Activated naive CD4-positive, alpha-beta T cell treated with anti-CD3 and anti-CD28 coated beads, Interleukin-2, amount 50 U/mL, for 24 hours (primary cell): ENCODE measurements around the gene SRGAP2B.
"Not testable (repeated sequence)": the region's sequence is repeated elsewhere in the genome, so short reads cannot be mapped to it uniquely, and the experiment has no call there.

Experiments
- H3K27ac Mint-ChIP-seq: one replicate; pipeline ENCODE4 v1.8.0; 2021; ENCODE audit warnings: mild to moderate bottlenecking, mixed read lengths
- H3K27me3 Mint-ChIP-seq: one replicate; pipeline ENCODE4 v1.8.0; 2021; ENCODE audit warnings: mixed read lengths
- H3K36me3 Mint-ChIP-seq: one replicate; pipeline ENCODE4 v1.8.0; 2021; ENCODE audit warnings: mixed read lengths
- H3K4me1 Mint-ChIP-seq: one replicate; pipeline ENCODE4 v1.8.0; 2021; ENCODE audit warnings: mixed read lengths
- H3K4me3 Mint-ChIP-seq: one replicate; pipeline ENCODE4 v1.8.0; 2021; ENCODE audit warnings: mild to moderate bottlenecking, mixed read lengths
- H3K9me3 Mint-ChIP-seq: one replicate; pipeline ENCODE4 v1.8.0; 2021; ENCODE audit warnings: mixed read lengths

SRGAP2B gene

DNA sequence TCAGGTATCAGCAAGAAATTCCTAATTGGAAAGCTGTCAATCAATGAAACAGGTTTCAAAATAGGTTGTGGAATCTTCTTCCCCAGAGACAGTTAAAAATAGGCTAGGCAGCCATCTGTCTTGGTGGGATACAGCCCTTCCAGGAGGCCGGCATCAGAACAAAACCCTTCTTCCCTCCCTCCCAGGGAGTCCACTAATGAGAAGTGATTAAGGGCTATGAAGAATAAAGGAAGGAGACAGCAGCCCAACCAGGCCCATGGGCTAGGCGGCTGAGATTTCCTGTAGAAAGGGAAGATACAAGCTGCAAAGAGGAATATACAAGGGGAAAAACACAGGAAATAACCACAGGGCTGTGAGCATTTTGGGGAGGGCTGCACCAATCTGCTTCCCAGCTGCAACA, 31.8 kb downstream of the SRGAP2B start:
- H3K4me3 Mint-ChIP-seq, H3K36me3 Mint-ChIP-seq, H3K27ac Mint-ChIP-seq, H3K4me1 Mint-ChIP-seq, H3K9me3 Mint-ChIP-seq, H3K27me3 Mint-ChIP-seq: not testable (repeated sequence)

DNA sequence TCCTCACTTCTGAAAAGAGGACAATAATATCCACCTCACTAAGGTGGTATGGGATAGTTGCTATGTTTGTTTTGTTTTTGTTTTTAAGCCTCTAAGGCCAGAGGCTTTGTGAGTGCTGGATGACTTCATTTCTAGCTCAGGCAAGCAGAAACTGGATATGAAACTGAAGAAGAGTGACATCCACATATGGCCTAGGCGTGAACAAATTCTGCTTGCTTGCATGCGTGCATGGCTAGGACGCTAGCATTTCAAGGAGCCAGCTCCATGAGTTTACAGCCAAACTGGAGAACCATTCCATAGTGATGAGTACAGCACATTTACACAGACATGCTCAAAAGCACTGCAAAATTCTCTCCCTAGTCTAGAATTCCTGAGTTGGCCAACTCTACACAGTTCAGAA, 36.9 kb downstream of the SRGAP2B start:
- not testable (repeated sequence) for H3K4me3 Mint-ChIP-seq, H3K27ac Mint-ChIP-seq, H3K27me3 Mint-ChIP-seq, H3K4me1 Mint-ChIP-seq, H3K36me3 Mint-ChIP-seq, H3K9me3 Mint-ChIP-seq

DNA sequence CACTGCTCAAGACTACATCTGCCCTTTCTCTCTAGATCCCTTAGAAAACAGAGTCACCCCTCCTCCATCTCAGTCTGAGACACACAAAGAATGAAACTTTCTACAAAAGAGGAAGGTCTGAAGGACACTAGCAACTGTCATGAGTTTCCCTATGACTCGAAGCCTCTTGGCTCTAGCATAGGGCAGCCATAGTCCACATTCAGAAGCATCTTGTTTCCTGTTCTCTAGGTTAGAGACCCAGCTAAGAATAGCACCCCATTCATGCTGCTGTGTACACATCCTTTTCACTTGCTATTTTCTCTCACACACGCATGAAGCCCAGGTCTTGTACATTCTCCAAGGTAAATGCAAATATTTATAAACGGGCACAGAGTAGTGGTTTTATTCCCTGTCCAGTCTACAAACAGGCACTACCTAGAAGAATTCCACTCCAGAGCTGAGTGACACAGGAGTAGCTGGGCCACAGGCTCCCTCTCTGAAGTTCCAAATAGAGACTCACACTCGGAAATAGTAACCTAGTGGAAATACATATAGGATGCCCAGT, 39.8 kb downstream of the SRGAP2B start:
- H3K4me1 Mint-ChIP-seq, H3K9me3 Mint-ChIP-seq, H3K27me3 Mint-ChIP-seq, H3K36me3 Mint-ChIP-seq, H3K27ac Mint-ChIP-seq, H3K4me3 Mint-ChIP-seq: not testable (repeated sequence)

DNA sequence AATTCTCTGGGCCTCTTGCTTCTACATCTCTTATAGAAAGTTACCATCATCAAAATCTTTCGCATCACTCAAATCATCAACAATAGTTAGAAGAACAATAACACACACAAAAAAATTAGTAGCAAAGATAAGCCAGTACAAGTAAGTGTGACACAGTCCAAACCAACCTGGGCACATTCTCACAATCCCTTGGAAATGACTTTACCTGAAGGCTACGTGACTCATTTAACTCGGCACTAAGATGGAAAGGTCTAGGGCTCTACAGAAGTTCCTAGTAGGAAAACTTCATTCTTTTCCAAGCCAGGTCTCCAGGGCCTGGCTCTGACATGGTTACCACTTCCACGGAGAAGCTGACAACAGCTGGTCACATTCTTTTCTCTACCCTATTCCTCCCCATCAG, 41.7 kb downstream of the SRGAP2B start:
- not testable (repeated sequence) for H3K27me3 Mint-ChIP-seq, H3K4me3 Mint-ChIP-seq, H3K27ac Mint-ChIP-seq, H3K36me3 Mint-ChIP-seq, H3K9me3 Mint-ChIP-seq, H3K4me1 Mint-ChIP-seq

DNA sequence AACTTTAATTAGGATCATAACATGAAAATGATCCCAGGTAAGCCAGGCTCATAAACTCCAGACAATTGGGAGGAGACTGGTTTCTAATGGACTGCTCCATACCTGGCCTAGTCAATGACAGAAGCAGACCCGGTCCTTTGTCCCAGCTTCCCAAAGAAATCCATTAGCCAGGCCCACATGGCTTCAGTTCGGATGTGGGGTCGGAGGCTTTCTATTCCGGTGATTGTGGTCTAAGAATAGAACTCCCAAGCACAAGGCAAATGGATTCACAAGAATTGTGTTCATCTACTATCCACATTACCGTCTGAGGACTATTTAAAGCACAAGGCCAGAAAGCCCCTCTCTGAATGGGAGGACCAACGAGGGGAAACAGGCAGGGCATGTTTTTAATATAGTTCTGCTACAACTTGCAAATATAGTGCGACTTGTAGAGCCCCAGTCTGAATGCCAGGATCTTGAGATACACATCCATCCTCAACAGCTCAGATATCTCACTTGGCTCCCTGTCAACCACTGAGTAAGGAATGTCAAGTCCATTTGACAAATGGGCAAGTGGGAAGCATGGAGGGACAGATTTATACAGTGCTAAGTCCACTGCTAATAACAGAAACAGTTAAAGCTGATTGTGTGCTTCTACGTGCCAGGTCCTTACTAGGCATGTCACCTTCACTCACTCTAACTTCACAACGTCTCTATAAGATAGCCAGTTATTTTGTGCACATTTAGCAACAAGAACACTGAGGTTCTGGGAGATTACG, 42.9 kb downstream of the SRGAP2B start:
- H3K36me3 Mint-ChIP-seq, H3K9me3 Mint-ChIP-seq, H3K27me3 Mint-ChIP-seq, H3K4me3 Mint-ChIP-seq, H3K27ac Mint-ChIP-seq, H3K4me1 Mint-ChIP-seq: not testable (repeated sequence)

DNA sequence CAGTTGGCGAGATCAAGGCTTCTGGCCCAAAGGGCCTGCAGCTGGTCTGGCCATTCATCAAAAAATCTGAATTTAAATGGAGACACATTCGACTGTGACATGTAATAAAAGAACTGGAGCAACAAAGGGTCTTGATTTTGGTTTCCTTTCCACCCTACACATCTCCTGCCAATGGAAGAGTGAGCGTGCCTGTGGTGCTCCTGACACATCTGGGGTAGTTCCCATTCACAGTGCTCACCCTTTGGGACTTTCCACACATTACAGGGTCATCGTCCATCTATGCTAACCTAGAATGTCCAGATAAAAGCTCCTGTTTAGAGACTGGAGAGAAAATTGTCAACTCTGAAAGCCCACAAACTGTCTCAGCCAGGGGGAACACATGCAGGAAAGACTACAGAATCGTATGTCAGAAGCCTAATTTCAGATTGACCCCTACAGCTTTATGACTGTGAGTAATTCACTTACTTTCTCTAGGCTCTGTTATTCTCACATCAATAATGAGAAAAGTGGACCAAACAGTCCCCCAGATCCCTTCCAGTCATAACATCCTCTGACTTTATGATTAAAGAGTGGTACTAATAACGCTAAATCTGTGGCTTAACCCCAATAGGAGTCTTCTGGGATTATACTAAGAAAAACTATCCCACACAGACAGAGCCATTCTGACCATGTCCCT, 46.8 kb downstream of the SRGAP2B start:
- H3K27ac Mint-ChIP-seq, H3K4me3 Mint-ChIP-seq, H3K4me1 Mint-ChIP-seq, H3K9me3 Mint-ChIP-seq, H3K27me3 Mint-ChIP-seq, H3K36me3 Mint-ChIP-seq: not testable (repeated sequence)

DNA sequence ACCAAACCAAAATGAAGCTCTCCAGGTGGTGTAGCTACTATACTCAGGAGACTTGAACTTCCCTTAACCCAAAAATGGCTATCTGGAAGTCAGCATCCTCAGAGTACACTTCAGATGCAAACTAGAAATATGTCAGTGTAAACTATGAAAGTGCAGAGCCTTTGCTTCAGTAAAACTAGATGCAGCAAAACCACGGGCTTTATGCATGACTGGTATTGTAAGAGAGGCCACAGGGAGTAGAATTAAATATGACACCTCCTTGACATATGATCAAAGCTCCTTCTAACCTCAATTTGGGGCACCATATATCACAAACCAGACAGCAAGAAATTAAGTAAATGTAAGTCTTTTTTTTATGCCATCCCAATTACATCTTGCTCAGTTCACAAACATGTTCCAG, 47.6 kb downstream of the SRGAP2B start:
- not testable (repeated sequence) for H3K36me3 Mint-ChIP-seq, H3K27ac Mint-ChIP-seq, H3K9me3 Mint-ChIP-seq, H3K4me1 Mint-ChIP-seq, H3K27me3 Mint-ChIP-seq, H3K4me3 Mint-ChIP-seq

DNA sequence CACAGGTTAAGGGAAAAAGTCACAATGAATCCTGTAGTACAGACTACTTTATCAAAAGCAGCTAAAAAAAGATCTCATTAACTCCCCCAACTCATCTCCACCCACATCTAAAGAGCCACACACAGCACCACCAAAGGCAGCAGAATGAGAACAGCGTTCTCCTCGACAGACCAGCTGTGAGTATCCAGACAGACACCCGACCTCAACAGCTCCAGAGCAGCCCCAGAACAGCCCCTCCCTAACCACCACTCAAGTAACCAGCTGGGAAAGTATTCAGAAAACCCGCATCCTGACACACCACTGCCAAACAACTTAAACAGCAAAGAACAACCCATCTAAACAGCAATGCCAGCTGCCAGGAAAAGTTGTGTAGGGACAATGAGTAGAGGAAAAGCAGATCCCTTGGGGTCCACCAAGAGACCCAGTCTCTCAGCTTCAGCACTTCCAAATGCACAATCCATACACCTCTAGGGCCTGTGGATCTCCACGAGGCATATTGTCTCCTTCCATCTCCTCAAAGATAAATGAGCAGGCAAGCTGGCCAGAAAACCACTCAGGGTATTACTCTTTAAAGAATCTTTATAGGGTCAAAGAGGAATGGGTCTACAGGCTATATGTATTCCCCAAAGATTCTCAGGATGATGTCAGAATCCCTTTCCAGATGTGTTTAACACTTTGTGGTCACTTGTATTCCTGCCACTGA, 49.4 kb downstream of the SRGAP2B start:
- not testable (repeated sequence) for H3K4me3 Mint-ChIP-seq, H3K4me1 Mint-ChIP-seq, H3K9me3 Mint-ChIP-seq, H3K27ac Mint-ChIP-seq, H3K27me3 Mint-ChIP-seq, H3K36me3 Mint-ChIP-seq

DNA sequence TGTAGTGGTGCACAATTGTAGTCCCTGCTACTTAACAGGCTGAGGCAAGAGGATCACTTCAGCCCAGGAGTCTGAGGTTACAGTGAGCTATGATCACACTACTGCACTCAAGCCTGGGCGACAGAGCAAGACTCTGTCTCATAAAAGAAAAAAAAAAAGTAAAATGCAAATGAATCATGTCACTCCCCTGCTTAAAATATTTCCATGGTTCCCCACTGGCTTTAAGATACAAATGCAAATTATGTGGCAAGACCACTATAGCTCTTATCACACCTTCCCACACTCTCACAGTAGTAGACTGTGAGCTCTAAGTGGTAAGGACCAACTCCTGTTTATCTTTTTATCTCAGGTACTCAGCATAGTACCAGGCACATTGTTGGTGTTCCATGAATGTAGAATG, 53.6 kb downstream of the SRGAP2B start:
- not testable (repeated sequence) for H3K36me3 Mint-ChIP-seq, H3K27me3 Mint-ChIP-seq, H3K4me3 Mint-ChIP-seq, H3K27ac Mint-ChIP-seq, H3K9me3 Mint-ChIP-seq, H3K4me1 Mint-ChIP-seq

DNA sequence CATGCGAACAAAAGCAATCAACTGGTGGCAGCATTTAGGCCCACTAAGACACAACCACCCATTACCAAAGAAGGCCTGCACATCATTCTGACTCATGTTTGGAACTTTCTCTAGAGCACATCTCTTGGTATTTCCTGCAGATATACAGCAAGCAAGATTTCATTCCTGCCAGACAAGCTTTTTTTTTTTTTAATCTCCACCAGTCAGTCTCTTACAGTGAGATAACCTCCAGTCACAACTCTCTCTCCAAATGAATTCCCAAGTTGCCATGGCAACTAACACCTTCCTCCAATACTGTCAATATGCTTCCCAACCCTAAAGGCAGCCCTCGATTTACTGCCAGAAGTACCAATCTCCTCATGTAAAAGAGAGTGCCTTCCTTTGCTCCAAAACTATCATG, 59.1 kb downstream of the SRGAP2B start:
- not testable (repeated sequence) for H3K27me3 Mint-ChIP-seq

DNA sequence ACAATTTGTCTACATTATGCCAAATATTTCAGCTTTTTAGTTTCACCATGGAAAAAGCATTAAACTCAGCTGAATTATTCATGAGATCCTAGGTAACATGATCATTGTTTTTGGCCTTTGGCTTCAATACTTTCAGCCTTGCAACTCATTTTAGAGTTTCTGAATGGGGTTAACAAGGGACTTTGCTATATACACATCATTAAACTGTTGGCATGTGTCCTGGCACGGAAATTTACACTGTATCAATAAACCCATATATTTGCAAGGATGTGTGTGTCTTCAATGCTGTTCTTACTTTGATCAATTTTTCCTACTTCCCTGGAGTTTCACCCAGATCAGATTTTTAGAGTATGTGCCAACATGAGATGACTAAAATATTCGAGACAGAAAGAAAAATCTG, 61.6 kb downstream of the SRGAP2B start:
- H3K27ac Mint-ChIP-seq, H3K27me3 Mint-ChIP-seq, H3K4me3 Mint-ChIP-seq, H3K36me3 Mint-ChIP-seq, H3K9me3 Mint-ChIP-seq, H3K4me1 Mint-ChIP-seq: not testable (repeated sequence)

More for the DNA sequence above, 59.1 kb downstream of the SRGAP2B start:
- H3K36me3 Mint-ChIP-seq, H3K4me3 Mint-ChIP-seq, H3K9me3 Mint-ChIP-seq, H3K4me1 Mint-ChIP-seq, H3K27ac Mint-ChIP-seq: not testable (repeated sequence)

DNA sequence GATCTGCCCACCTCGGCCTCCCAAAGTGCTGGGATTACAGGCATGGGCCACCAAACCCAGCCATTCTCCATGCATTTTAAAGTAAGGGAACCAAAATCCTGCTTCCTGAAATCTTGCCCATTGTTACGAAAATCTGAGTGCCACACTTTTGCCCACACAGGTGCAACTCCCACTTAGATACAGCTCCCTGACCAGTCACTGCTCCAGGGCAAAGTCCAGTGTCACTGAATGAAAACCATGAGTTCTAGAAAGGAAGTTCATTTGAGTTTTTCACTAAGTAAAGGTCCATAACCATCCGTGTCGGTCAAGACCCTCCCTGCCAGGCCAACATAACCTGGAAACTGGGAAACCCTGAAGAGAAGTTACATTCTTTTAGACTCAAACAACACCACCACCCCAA, 67.9 kb downstream of the SRGAP2B start:
- H3K4me3 Mint-ChIP-seq, H3K36me3 Mint-ChIP-seq, H3K27ac Mint-ChIP-seq, H3K4me1 Mint-ChIP-seq, H3K9me3 Mint-ChIP-seq, H3K27me3 Mint-ChIP-seq: not testable (repeated sequence)

DNA sequence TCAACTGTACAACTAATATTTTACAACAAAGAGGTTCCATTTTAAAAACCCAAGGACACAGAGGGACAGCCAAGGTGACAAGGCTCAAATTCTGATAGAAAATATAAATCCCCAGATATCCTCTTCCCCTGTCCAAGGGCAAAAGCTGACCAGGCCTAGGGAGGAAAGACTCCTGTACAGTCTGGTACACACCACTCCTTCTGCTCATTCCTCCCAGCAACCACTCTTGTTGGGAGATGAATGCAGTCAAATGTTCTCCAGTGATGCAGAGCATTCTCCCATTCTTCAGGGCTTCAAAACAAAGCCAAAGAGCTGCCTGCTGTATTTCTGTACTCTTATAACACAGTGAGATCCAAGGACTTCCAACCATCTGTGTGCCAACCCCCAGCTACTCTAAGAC, 69.8 kb downstream of the SRGAP2B start:
- not testable (repeated sequence) for H3K27me3 Mint-ChIP-seq, H3K4me1 Mint-ChIP-seq, H3K4me3 Mint-ChIP-seq

DNA sequence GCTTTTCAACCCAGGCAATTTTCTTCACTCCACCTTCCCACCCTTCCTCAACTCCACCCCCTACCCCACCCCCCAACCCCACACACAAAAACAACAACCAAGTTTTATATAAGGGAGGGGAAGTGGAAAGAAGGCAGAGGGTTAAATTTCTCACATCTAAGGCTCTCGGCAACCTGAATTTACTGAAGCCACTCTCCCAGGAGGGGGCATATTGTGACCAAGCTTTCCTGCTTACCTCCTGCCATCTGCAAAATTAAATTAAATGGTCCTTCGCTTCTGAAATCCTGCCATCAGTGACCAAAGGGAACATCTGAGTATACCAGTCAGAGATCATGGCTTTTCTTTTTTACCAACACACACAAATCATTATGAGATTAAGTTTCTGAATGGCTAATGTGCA, 72.9 kb downstream of the SRGAP2B start:
- not testable (repeated sequence) for H3K27me3 Mint-ChIP-seq, H3K27ac Mint-ChIP-seq, H3K4me1 Mint-ChIP-seq, H3K9me3 Mint-ChIP-seq, H3K4me3 Mint-ChIP-seq, H3K36me3 Mint-ChIP-seq

More for the DNA sequence above, 69.8 kb downstream of the SRGAP2B start:
- not testable (repeated sequence) for H3K27ac Mint-ChIP-seq, H3K36me3 Mint-ChIP-seq, H3K9me3 Mint-ChIP-seq

DNA sequence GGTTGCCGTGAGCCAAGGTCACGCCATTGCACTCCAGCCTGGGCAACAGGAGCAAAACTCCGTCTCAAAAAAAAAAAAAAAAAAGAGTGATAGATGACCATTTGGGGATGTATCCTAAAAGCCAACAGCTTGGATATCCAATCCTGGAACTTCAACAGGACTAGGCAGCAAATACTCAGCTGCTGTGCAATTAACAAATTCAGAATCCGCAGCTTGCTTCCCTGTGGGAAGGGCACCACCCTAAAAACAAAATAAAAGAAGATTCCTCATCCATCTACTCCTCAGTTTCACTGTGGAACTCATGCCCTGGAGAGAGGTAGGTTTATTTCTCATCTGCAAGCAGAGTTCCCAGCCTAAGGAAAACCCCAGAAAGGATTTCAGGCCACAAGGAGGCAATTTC, 73.4 kb downstream of the SRGAP2B start:
- not testable (repeated sequence) for H3K9me3 Mint-ChIP-seq, H3K4me1 Mint-ChIP-seq, H3K27me3 Mint-ChIP-seq, H3K27ac Mint-ChIP-seq, H3K36me3 Mint-ChIP-seq, H3K4me3 Mint-ChIP-seq

DNA sequence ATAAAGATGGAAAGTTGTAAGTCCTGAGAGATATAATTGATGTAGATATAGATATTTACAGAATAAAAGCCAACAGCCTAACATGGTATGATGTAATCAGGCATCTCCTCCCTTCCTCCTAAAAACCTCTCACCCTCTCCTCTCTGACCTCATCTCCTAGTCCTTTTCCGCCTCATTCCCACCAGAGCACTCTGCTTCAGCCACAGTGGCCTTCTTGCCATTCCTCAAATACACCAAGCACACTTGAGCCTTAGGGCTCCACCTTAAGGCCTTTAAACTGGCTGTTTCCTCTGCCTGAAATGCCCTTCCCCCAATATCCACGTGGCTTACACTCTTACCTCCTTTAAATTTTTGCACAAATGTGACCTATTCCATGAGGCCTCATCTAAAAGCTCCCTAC, 75.4 kb downstream of the SRGAP2B start:
- not testable (repeated sequence) for H3K4me1 Mint-ChIP-seq, H3K9me3 Mint-ChIP-seq, H3K36me3 Mint-ChIP-seq, H3K27ac Mint-ChIP-seq, H3K4me3 Mint-ChIP-seq, H3K27me3 Mint-ChIP-seq

DNA sequence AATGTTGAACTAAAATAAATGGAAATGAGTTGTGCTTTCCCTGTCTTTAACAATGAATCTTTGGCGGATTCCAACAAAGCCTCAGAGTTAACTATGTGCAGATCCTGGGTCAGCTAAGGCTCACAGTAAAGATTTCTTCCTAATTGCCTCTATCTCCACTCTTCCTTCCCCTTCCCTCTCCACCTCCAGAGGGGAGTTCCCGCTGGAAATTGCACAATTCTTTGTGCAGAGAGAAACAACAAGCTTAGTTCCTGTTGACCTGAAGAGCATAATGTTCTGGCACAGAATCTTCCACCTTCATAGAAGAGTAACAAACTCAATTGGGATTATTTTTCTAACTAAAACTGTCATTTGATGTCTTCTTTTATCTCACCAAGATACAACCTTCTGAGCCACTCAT, 77.4 kb downstream of the SRGAP2B start:
- H3K4me3 Mint-ChIP-seq, H3K27ac Mint-ChIP-seq, H3K27me3 Mint-ChIP-seq, H3K4me1 Mint-ChIP-seq, H3K9me3 Mint-ChIP-seq, H3K36me3 Mint-ChIP-seq: not testable (repeated sequence)
